OCI-LY1 (cell line): Measurements from ENCODE around the gene LIPT2.

Experiments used
- CTCF ChIP-seq: fragments of 200-600 bp; sonication (generic), shearing (Covaris generic); IDR thresholded peaks from 2 replicates; pipeline ENCODE4 v1.5.1; 2017; ENCODE audit warnings: mild to moderate bottlenecking, antibody characterized with exemption, low read length, moderate library complexity, mixed read lengths
- EZH2 ChIP-seq: fragments of 200-600 bp; sonication (generic), shearing (Covaris generic); IDR thresholded peaks from 2 replicates; pipeline ENCODE4 v1.8.0; 2017; ENCODE audit warnings: borderline replicate concordance, mixed run types, mild to moderate bottlenecking, antibody characterized with exemption, low read length, moderate library complexity, mixed read lengths

GRCh38 chr11:74471037-74471436, 22.5 kb downstream of the LIPT2 start:
- TF ChIP-seq CTCF (no peak), EZH2 (no peak)
